Endodermal cell (in vitro differentiated cells): ENCODE data around the gene SAP30. TPM values are rescaled to one million over a fixed set of nuclear protein-coding genes. Genes with fewer than 3 reads are reported as not detected.

ENCODE experiments used
- DNase-seq: peaks from one replicate; pipeline ENCODE4 v3.0.0-alpha.2; 2017
- H3K27ac ChIP-seq: 2 replicates; pipeline ENCODE4 v1.5.1; 2013; ENCODE audit warnings: mild to moderate bottlenecking, low read depth, low read length, moderate library complexity
- H3K27me3 ChIP-seq: 2 replicates; pipeline ENCODE4 v1.6.1; 2013; ENCODE audit warnings: mild to moderate bottlenecking, low read length, moderate library complexity; ENCODE audit not compliant: insufficient read depth, control insufficient read depth, poor library complexity, severe bottlenecking
- H3K36me3 ChIP-seq: 2 replicates; pipeline ENCODE4 v1.7.0; 2013; ENCODE audit warnings: mild to moderate bottlenecking, low read length, moderate library complexity; ENCODE audit not compliant: control insufficient read depth, insufficient read depth
- H3K4me1 ChIP-seq: one replicate; pipeline ENCODE4 v1.7.0; 2013; ENCODE audit warnings: low read length; ENCODE audit not compliant: control insufficient read depth, insufficient read depth
- H3K4me3 ChIP-seq: 2 replicates; pipeline ENCODE4 v1.5.1; 2013; ENCODE audit warnings: mild to moderate bottlenecking, low read length, moderate library complexity
- H3K9ac ChIP-seq: 2 replicates; pipeline ENCODE4 v1.6.1; 2013; ENCODE audit warnings: mild to moderate bottlenecking, low read length, moderate library complexity; ENCODE audit not compliant: poor library complexity, severe bottlenecking; ENCODE audit errors: extremely low read depth
- H3K9me3 ChIP-seq: 2 replicates; pipeline ENCODE4 v1.6.1; 2013; ENCODE audit warnings: mild to moderate bottlenecking, low read length, moderate library complexity; ENCODE audit not compliant: control insufficient read depth
- H3K27ac Mint-ChIP-seq: 2 replicates; pipeline ENCODE4 v1.8.0; 2020; ENCODE audit warnings: mixed read lengths
- H3K27me3 Mint-ChIP-seq: 2 replicates; pipeline ENCODE4 v1.8.0; 2021; ENCODE audit warnings: mild to moderate bottlenecking, mixed read lengths; ENCODE audit not compliant: insufficient read depth
- H3K36me3 Mint-ChIP-seq: 2 replicates; pipeline ENCODE4 v1.8.0; 2020; ENCODE audit warnings: low read depth, mixed read lengths
- H3K4me1 Mint-ChIP-seq: 2 replicates; pipeline ENCODE4 v1.8.0; 2020; ENCODE audit warnings: mixed read lengths
- H3K4me3 Mint-ChIP-seq: 2 replicates; pipeline ENCODE4 v1.8.0; 2020; ENCODE audit warnings: mild to moderate bottlenecking, moderate library complexity, mixed read lengths
- H3K9me3 Mint-ChIP-seq: 2 replicates; pipeline ENCODE4 v1.8.0; 2020; ENCODE audit warnings: mild to moderate bottlenecking, mixed read lengths
- CTCF ChIP-seq: fragments of 200-600 bp; sonication (generic); conservative IDR thresholded peaks from 2 replicates; pipeline ENCODE4 v1.5.0; 2021; ENCODE audit warnings: antibody characterized with exemption, mild to moderate bottlenecking
- WGBS, 2 experiments: methylation state at CpG; one replicate each; pipeline versions ENCODE4 v1.1.5 to v1.1.7; 2013; ENCODE audit warnings: missing lambda C conversion rate in 2 of 2, mixed read lengths in 1 of 2; ENCODE audit not compliant: insufficient coverage in 1 of 2, insufficient read length in 1 of 2; 5-methylcytosine and 5-hydroxymethylcytosine counted together
- total RNA-seq, 2 donors: library from RNA; stranded (reverse); fragmentation: NEBNext Ultra II Directional in 1 of 2; extraction: Animal tissue kit (Norgen Biotek cat#: 25700) in 1 of 2; gene quantifications; 2 replicates in 1 of 2; 3 replicates in 1 of 2; pipeline ENCODE4 v1.2.1, GENCODE V29; 2021

SAP30 gene
- total RNA-seq, 2 donors from 2014 or later, result 8.7 to 10.8 TPM

- H3K27ac Mint-ChIP-seq, result no peak overlapping the region
- WGBS, 2 experiments, result 84 to 100% methylated on average over 2 to 3 of the region's 3 CpGs
- no peaks in the 10 kb centered on the region for H3K36me3 Mint-ChIP-seq
- no peak overlapping the region for H3K4me3 ChIP-seq
- no peak overlapping the region for H3K4me3 Mint-ChIP-seq
- no peak overlapping the region for H3K27ac ChIP-seq
- H3K36me3 ChIP-seq, result no peaks in the 10 kb centered on the region
- no peaks in the 10 kb centered on the region for H3K4me1 ChIP-seq
- DNase-seq, result no peak
- H3K27me3 Mint-ChIP-seq, result peaks cover 5% of the 10 kb centered on the region
- no peaks in the 10 kb centered on the region for H3K9me3 ChIP-seq
- H3K27me3 ChIP-seq, result no peaks in the 10 kb centered on the region
- H3K4me1 Mint-ChIP-seq, result no peaks in the 10 kb centered on the region
- no peak for TF ChIP-seq CTCF
- H3K9ac ChIP-seq, result no peak overlapping the region
- H3K9me3 Mint-ChIP-seq, result no peaks in the 10 kb centered on the region
Observed at GRCh38 chr4:173414456-173414855, 43.7 kb downstream of the SAP30 start.

- H3K27me3 ChIP-seq, result no peaks in the 10 kb centered on the region
- H3K4me1 ChIP-seq, result no peaks in the 10 kb centered on the region
- Mint-ChIP-seq H3K9me3 (no peaks in the 10 kb centered on the region), H3K27ac (no peak overlapping the region), H3K4me1 (no peaks in the 10 kb centered on the region), H3K4me3 (no peak overlapping the region), H3K36me3 (no peaks in the 10 kb centered on the region), H3K27me3 (peaks cover 5% of the 10 kb centered on the region)
- 91 to 100% methylated on average over 3 of the region's 3 CpGs for WGBS, 2 experiments
- no peak overlapping the region for H3K4me3 ChIP-seq
- no peak for DNase-seq
- no peaks in the 10 kb centered on the region for H3K36me3 ChIP-seq
- H3K9ac ChIP-seq, result no peak overlapping the region
- H3K9me3 ChIP-seq, result no peaks in the 10 kb centered on the region
- TF ChIP-seq CTCF, result no peak
- no peak overlapping the region for H3K27ac ChIP-seq
Observed at GRCh38 chr4:173415092-173415491, 44.3 kb downstream of the SAP30 start.

GRCh38 chr4:173415885-173416653 lies 45.3 kb downstream of the SAP30 start:
- Histone ChIP-seq H3K9me3 (no peaks in the 10 kb centered on the region), H3K9ac (no peak overlapping the region), H3K4me1 (no peaks in the 10 kb centered on the region), H3K27me3 (no peaks in the 10 kb centered on the region), H3K27ac (no peak overlapping the region), H3K36me3 (no peaks in the 10 kb centered on the region), H3K4me3 (no peak overlapping the region)
- Mint-ChIP-seq H3K4me3 (no peak overlapping the region), H3K9me3 (no peaks in the 10 kb centered on the region), H3K27me3 (peaks cover 5% of the 10 kb centered on the region), H3K27ac (no peak overlapping the region), H3K4me1 (no peaks in the 10 kb centered on the region), H3K36me3 (no peaks in the 10 kb centered on the region)
- TF ChIP-seq CTCF, result no peak
- WGBS, 2 experiments, result 92 to 94% methylated on average over 23 to 25 of the region's 26 CpGs
- DNase-seq, result no peak
